Endodermal cell (in vitro differentiated cells): ENCODE measurements around the gene SMAD3. TPM values are rescaled to one million over a fixed set of nuclear protein-coding genes. Genes with fewer than 3 reads are reported as not detected.

Source experiments
- DNase-seq: peaks from one replicate; pipeline ENCODE4 v3.0.0-alpha.2; 2017
- H3K27ac ChIP-seq: 2 replicates; pipeline ENCODE4 v1.5.1; 2013; ENCODE audit warnings: mild to moderate bottlenecking, low read depth, low read length, moderate library complexity
- H3K27me3 ChIP-seq: 2 replicates; pipeline ENCODE4 v1.6.1; 2013; ENCODE audit warnings: mild to moderate bottlenecking, low read length, moderate library complexity; ENCODE audit not compliant: insufficient read depth, control insufficient read depth, poor library complexity, severe bottlenecking
- H3K36me3 ChIP-seq: 2 replicates; pipeline ENCODE4 v1.7.0; 2013; ENCODE audit warnings: mild to moderate bottlenecking, low read length, moderate library complexity; ENCODE audit not compliant: control insufficient read depth, insufficient read depth
- H3K4me1 ChIP-seq: one replicate; pipeline ENCODE4 v1.7.0; 2013; ENCODE audit warnings: low read length; ENCODE audit not compliant: control insufficient read depth, insufficient read depth
- H3K4me3 ChIP-seq: 2 replicates; pipeline ENCODE4 v1.5.1; 2013; ENCODE audit warnings: mild to moderate bottlenecking, low read length, moderate library complexity
- H3K9ac ChIP-seq: 2 replicates; pipeline ENCODE4 v1.6.1; 2013; ENCODE audit warnings: mild to moderate bottlenecking, low read length, moderate library complexity; ENCODE audit not compliant: poor library complexity, severe bottlenecking; ENCODE audit errors: extremely low read depth
- H3K9me3 ChIP-seq: 2 replicates; pipeline ENCODE4 v1.6.1; 2013; ENCODE audit warnings: mild to moderate bottlenecking, low read length, moderate library complexity; ENCODE audit not compliant: control insufficient read depth
- H3K27ac Mint-ChIP-seq: 2 replicates; pipeline ENCODE4 v1.8.0; 2020; ENCODE audit warnings: mixed read lengths
- H3K27me3 Mint-ChIP-seq: 2 replicates; pipeline ENCODE4 v1.8.0; 2021; ENCODE audit warnings: mild to moderate bottlenecking, mixed read lengths; ENCODE audit not compliant: insufficient read depth
- H3K36me3 Mint-ChIP-seq: 2 replicates; pipeline ENCODE4 v1.8.0; 2020; ENCODE audit warnings: low read depth, mixed read lengths
- H3K4me1 Mint-ChIP-seq: 2 replicates; pipeline ENCODE4 v1.8.0; 2020; ENCODE audit warnings: mixed read lengths
- H3K4me3 Mint-ChIP-seq: 2 replicates; pipeline ENCODE4 v1.8.0; 2020; ENCODE audit warnings: mild to moderate bottlenecking, moderate library complexity, mixed read lengths
- H3K9me3 Mint-ChIP-seq: 2 replicates; pipeline ENCODE4 v1.8.0; 2020; ENCODE audit warnings: mild to moderate bottlenecking, mixed read lengths
- CTCF ChIP-seq: fragments of 200-600 bp; sonication (generic); conservative IDR thresholded peaks from 2 replicates; pipeline ENCODE4 v1.5.0; 2021; ENCODE audit warnings: antibody characterized with exemption, mild to moderate bottlenecking
- WGBS, 2 experiments: methylation state at CpG; one replicate each; pipeline versions ENCODE4 v1.1.5 to v1.1.7; 2013; ENCODE audit warnings: missing lambda C conversion rate in 2 of 2, mixed read lengths in 1 of 2; ENCODE audit not compliant: insufficient coverage in 1 of 2, insufficient read length in 1 of 2; 5-methylcytosine and 5-hydroxymethylcytosine counted together
- total RNA-seq, 2 donors: library from RNA; stranded (reverse); fragmentation: NEBNext Ultra II Directional in 1 of 2; extraction: Animal tissue kit (Norgen Biotek cat#: 25700) in 1 of 2; gene quantifications; 2 replicates in 1 of 2; 3 replicates in 1 of 2; pipeline ENCODE4 v1.2.1, GENCODE V29; 2021

Gene SMAD3
- total RNA-seq, 2 donors from 2014 or later: 7.8 to 9.6 TPM

- TF ChIP-seq CTCF: no peak
- no peak overlapping the region for H3K27ac ChIP-seq
- Mint-ChIP-seq H3K27me3 (no peaks in the 10 kb centered on the region), H3K4me3 (no peak overlapping the region), H3K9me3 (no peaks in the 10 kb centered on the region), H3K27ac (no peak overlapping the region), H3K36me3 (peaks cover 70% of the 10 kb centered on the region), H3K4me1 (peaks cover 6% of the 10 kb centered on the region)
- 99 to 100% methylated on average over 2 of the region's 2 CpGs for WGBS, 2 experiments
- peaks cover 86% of the 10 kb centered on the region for H3K36me3 ChIP-seq
- H3K27me3 ChIP-seq: no peaks in the 10 kb centered on the region
- DNase-seq: no peak
- H3K4me3 ChIP-seq: no peak overlapping the region
- no peaks in the 10 kb centered on the region for H3K9me3 ChIP-seq
- H3K4me1 ChIP-seq: no peaks in the 10 kb centered on the region
- no peak overlapping the region for H3K9ac ChIP-seq
Observed at GRCh38 chr15:67230504-67230903, 165.1 kb downstream of the SMAD3 start.

GRCh38 chr15:67232591-67232990 is 167.2 kb downstream of the SMAD3 start:
- H3K9me3 ChIP-seq: no peaks in the 10 kb centered on the region
- no peaks in the 10 kb centered on the region for H3K27me3 ChIP-seq
- no peak overlapping the region for H3K27ac ChIP-seq
- Mint-ChIP-seq H3K4me3 (no peak overlapping the region), H3K4me1 (peaks cover 6% of the 10 kb centered on the region), H3K27me3 (no peaks in the 10 kb centered on the region), H3K9me3 (no peaks in the 10 kb centered on the region), H3K27ac (no peak overlapping the region), H3K36me3 (peaks cover 70% of the 10 kb centered on the region)
- peaks cover 75% of the 10 kb centered on the region for H3K36me3 ChIP-seq
- no peak overlapping the region for H3K4me3 ChIP-seq
- H3K9ac ChIP-seq: no peak overlapping the region
- 93 to 100% methylated on average over 1 to 2 of the region's 3 CpGs for WGBS, 2 experiments
- TF ChIP-seq CTCF: no peak
- H3K4me1 ChIP-seq: no peaks in the 10 kb centered on the region
- no peak for DNase-seq

- Histone ChIP-seq H3K27me3 (no peaks in the 10 kb centered on the region), H3K9me3 (no peaks in the 10 kb centered on the region), H3K9ac (no peak overlapping the region), H3K27ac (no peak overlapping the region), H3K4me1 (no peaks in the 10 kb centered on the region), H3K36me3 (peaks cover 21% of the 10 kb centered on the region), H3K4me3 (no peak overlapping the region)
- 77 to 78% methylated on average over 3 of the region's 3 CpGs for WGBS, 2 experiments
- H3K9me3 Mint-ChIP-seq: no peaks in the 10 kb centered on the region
- H3K36me3 Mint-ChIP-seq: peaks cover 19% of the 10 kb centered on the region
- no peaks in the 10 kb centered on the region for H3K27me3 Mint-ChIP-seq
- H3K4me1 Mint-ChIP-seq: peaks cover 29% of the 10 kb centered on the region
- H3K27ac Mint-ChIP-seq: no peak overlapping the region
- no peak overlapping the region for H3K4me3 Mint-ChIP-seq
- peak; percentile 62 for TF ChIP-seq CTCF
- DNase-seq: no peak
Observed at GRCh38 chr15:67240235-67241131, 175.1 kb downstream of the SMAD3 start.
